BE2C (cell line): Measurements from ENCODE around the gene FEM1A.
"Not testable (repeated sequence)": the region's sequence is repeated elsewhere in the genome, so short reads cannot be mapped to it uniquely, and the experiment has no call there.

Experiments
- DNase-seq: peaks from one replicate; pipeline ENCODE4 v3.0.0-alpha.2; 2020
- H3K27me3 ChIP-seq: fragments of 250-450 bp; sonication (Bioruptor Pico); 2 replicates; pipeline ENCODE4 v1.5.1; 2020; ENCODE audit warnings: mild to moderate bottlenecking
- H3K36me3 ChIP-seq: fragments of 250-450 bp; sonication (Bioruptor Pico); 2 replicates; pipeline ENCODE4 v1.5.1; 2020; ENCODE audit warnings: mild to moderate bottlenecking
- H3K4me1 ChIP-seq: fragments of 250-450 bp; sonication (Bioruptor Pico); 2 replicates; pipeline ENCODE4 v1.5.1; 2020
- H3K4me3 ChIP-seq: 2 replicates; pipeline ENCODE4 v1.5.1; 2011; ENCODE audit warnings: low read depth, low read length
- H3K9me3 ChIP-seq: fragments of 250-450 bp; sonication (Bioruptor Pico); 2 replicates; pipeline ENCODE4 v1.5.1; 2020
- TF ChIP-seq, protein P1 (sequence below): IDR thresholded peaks from 2 replicates; pipeline ENCODE4 v1.5.1; 2012; ENCODE audit warnings: mild to moderate bottlenecking, low read depth, low read length

Gene FEM1A

DNA sequence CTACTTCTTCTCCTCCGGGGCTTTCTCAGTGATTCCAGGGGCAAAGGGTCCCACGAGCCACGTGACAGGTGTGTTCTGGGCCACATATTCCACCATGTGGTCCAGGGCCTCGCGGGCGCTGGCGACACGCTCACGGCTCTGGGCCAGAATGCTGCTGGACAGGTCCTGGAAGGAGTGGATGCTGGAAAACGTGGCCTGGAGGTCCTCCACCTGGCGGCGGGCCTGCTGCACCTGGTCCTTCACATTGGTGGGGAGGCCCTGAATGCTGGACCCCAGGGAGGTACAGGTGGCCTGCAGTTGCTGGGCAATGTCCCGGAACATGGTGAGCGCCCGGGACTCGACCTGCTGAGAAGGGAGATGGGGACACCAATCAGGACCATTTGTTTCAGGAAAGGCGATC is 47.7 kb downstream of the FEM1A start:
- H3K36me3 ChIP-seq, result no peaks in the 10 kb centered on the region
- no peak for DNase-seq
- 0 out of 2 replicates have a peak, but pooled peaks cover 3% of the 10 kb centered on the region for H3K4me1 ChIP-seq
- TF ChIP-seq, protein P1, sequence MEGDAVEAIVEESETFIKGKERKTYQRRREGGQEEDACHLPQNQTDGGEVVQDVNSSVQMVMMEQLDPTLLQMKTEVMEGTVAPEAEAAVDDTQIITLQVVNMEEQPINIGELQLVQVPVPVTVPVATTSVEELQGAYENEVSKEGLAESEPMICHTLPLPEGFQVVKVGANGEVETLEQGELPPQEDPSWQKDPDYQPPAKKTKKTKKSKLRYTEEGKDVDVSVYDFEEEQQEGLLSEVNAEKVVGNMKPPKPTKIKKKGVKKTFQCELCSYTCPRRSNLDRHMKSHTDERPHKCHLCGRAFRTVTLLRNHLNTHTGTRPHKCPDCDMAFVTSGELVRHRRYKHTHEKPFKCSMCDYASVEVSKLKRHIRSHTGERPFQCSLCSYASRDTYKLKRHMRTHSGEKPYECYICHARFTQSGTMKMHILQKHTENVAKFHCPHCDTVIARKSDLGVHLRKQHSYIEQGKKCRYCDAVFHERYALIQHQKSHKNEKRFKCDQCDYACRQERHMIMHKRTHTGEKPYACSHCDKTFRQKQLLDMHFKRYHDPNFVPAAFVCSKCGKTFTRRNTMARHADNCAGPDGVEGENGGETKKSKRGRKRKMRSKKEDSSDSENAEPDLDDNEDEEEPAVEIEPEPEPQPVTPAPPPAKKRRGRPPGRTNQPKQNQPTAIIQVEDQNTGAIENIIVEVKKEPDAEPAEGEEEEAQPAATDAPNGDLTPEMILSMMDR, result no peak
- no peaks in the 10 kb centered on the region for H3K27me3 ChIP-seq
- no peak overlapping the region for H3K4me3 ChIP-seq
- no peaks in the 10 kb centered on the region for H3K9me3 ChIP-seq

GRCh38 chr19:4843647-4843965 is 52.1 kb downstream of the FEM1A start:
- Histone ChIP-seq H3K4me3 (no peak overlapping the region), H3K4me1 (0 out of 2 replicates have a peak, but pooled peaks cover 3% of the 10 kb centered on the region), H3K9me3 (no peaks in the 10 kb centered on the region), H3K36me3 (no peaks in the 10 kb centered on the region), H3K27me3 (no peaks in the 10 kb centered on the region)
- DNase-seq, result no peak
- TF ChIP-seq, protein P1, result no peak

DNA sequence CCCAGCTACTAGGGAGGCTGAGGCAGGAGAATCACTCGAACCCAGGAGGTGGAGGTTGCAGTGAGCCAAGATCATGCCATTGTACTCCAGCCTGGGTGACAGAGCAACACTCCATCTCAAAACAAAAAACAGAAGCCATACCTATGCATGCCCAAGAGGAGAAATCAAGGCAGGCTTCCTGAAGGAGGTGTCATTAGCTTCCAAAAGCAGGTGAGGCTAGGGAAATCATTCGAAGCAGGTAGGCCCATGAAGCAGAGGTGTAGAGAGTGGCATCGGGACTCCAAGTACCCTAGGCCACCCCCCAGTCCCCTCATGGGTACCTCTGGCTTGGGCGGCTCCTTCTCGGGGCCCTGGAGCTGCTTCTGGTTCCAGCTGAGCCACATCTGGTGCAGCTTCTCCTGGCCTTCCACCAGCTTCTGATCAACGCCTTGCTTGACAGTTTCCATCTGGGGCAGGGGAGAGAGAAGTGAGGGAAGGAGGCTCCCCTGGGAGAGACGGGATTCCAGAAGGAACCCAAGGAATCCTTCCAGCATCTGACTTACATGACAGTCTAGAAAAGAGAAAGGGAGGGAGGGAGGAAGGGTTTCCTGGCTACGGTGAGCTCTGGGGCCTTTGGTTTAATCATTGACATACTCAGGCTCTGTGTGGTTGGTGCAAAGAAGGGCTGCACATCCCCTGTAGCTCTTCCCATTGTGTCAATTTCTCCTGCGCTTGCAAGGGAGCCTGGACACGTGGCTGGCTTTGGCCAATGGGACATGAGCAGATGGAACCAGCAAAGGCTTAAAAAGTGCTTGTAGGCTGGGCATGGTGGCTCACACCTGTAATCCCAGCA is 53.0 kb downstream of the FEM1A start:
- 0 out of 2 replicates have a peak, but pooled peaks cover 3% of the 10 kb centered on the region for H3K4me1 ChIP-seq
- no peak overlapping the region for H3K4me3 ChIP-seq
- DNase-seq, result no peak
- H3K9me3 ChIP-seq, result no peaks in the 10 kb centered on the region
- no peaks in the 10 kb centered on the region for H3K36me3 ChIP-seq
- no peaks in the 10 kb centered on the region for H3K27me3 ChIP-seq
- TF ChIP-seq, protein P1, result no peak

- not testable (repeated sequence) for H3K4me1 ChIP-seq
Observed at GRCh38 chr19:4845975-4846374, 54.4 kb downstream of the FEM1A start.

DNA sequence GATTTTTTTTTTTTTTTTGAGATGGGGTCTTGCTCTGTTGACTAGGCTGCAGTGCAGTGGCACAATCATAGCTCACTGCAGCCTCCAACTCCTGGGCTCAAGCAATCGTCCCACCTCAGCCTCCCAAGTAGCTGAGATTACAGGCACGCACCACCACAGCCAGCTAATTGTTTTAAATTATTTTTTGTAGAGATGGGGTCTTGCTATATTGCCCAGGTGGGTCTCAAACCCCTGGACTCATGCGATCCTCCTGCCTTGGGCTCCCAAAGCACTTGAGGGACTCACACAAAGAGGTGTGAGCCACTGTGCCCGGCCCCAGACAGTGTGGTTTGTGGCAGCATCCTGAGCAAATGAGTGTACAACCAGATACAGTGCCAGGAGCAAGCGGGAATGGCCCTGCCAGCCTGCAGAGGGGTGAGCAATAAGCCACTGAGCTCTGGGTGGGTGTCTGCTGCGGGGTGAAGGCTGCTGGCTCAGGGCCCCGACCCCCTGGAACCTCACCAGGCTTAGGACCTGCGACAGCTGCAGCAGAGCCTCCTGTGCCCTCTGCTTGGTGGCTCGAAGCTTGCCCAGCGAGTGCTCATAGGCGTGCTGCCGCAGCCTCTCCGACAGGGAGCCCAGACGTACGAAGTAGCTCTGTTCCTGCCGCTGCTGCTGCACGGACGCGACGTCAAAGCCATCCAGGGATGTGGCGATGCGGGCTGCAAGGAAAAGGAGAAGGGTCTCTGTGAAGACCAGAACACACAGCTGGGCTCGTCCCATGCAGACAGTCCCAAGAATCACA is 55.8 kb downstream of the FEM1A start:
- TF ChIP-seq, protein P1, result no peak
- H3K27me3 ChIP-seq, result no peaks in the 10 kb centered on the region
- H3K4me3 ChIP-seq, result no peak overlapping the region
- no peaks in the 10 kb centered on the region for H3K36me3 ChIP-seq
- H3K9me3 ChIP-seq, result no peaks in the 10 kb centered on the region
- no peak for DNase-seq
- 0 out of 2 replicates have a peak, but pooled peaks cover 3% of the 10 kb centered on the region for H3K4me1 ChIP-seq

More at GRCh38 chr19:4845975-4846374, 54.4 kb downstream of the FEM1A start:
- H3K9me3 ChIP-seq, H3K36me3 ChIP-seq, DNase-seq, H3K4me3 ChIP-seq, H3K27me3 ChIP-seq: not testable (repeated sequence)

GRCh38 chr19:4849019-4849418 is 57.5 kb downstream of the FEM1A start:
- Histone ChIP-seq H3K4me1 (no peaks in the 10 kb centered on the region), H3K4me3 (no peak overlapping the region), H3K36me3 (no peaks in the 10 kb centered on the region), H3K27me3 (no peaks in the 10 kb centered on the region), H3K9me3 (no peaks in the 10 kb centered on the region)
- DNase-seq, result no peak
- TF ChIP-seq, protein P1, result no peak
